Mucosa of gallbladder (tissue), 1 donor: ENCODE results near the gene TSPO. TPM values are rescaled to one million over a fixed set of nuclear protein-coding genes. Genes with fewer than 3 reads are reported as not detected.

Experiments used
- DNase-seq: peaks from one replicate; pipeline ENCODE4 v3.0.0-alpha.2; 2020; ENCODE audit warnings: low spot score
- total RNA-seq: library from RNA; stranded (reverse); gene quantifications from one replicate; pipeline ENCODE4 v1.2.1, GENCODE V29; 2021
- donor health status: DM: no; HTN: no; CAD: no.

The TSPO gene
- total RNA-seq, 1 donor from 2014 or later, result 322 TPM

- DNase-seq, result peak; percentile 93
These were observed 8.3 kb downstream of the TSPO start for GRCh38 chr22:43159484-43160178.

GRCh38 chr22:43160497-43161126 is 9.3 kb downstream of the TSPO start:
- no peak for DNase-seq

GRCh38 chr22:43162412-43163150 is 11.2 kb downstream of the TSPO start:
- no peak for DNase-seq

- DNase-seq, result no peak
These were observed 12.0 kb downstream of the TSPO start for GRCh38 chr22:43163241-43163795.

GRCh38 chr22:43164636-43165035 is 13.3 kb downstream of the TSPO start:
- DNase-seq, result no peak

- DNase-seq, result no peak
These were observed 15.0 kb downstream of the TSPO start for GRCh38 chr22:43166132-43166930.

GRCh38 chr22:43167001-43167589 is 15.7 kb downstream of the TSPO start:
- no peak for DNase-seq

GRCh38 chr22:43168471-43169309 is 17.3 kb downstream of the TSPO start:
- no peak for DNase-seq

- DNase-seq, result no peak
These were observed 18.2 kb downstream of the TSPO start for GRCh38 chr22:43169310-43170130.

GRCh38 chr22:43170131-43170480 is 18.7 kb downstream of the TSPO start:
- DNase-seq, result no peak

- peak; percentile 54 for DNase-seq
These were observed 19.7 kb downstream of the TSPO start for GRCh38 chr22:43171019-43171491.

- peak; percentile 58 for DNase-seq
These were observed 20.2 kb downstream of the TSPO start for GRCh38 chr22:43171607-43172006.

GRCh38 chr22:43172191-43172590 is 20.8 kb downstream of the TSPO start:
- DNase-seq, result no peak

- DNase-seq, result no peak
These were observed 22.2 kb downstream of the TSPO start for GRCh38 chr22:43173566-43173965.

- no peak for DNase-seq
These were observed 22.8 kb downstream of the TSPO start for GRCh38 chr22:43173976-43174720.

GRCh38 chr22:43174941-43175531 is 23.7 kb downstream of the TSPO start:
- DNase-seq, result no peak

GRCh38 chr22:43176090-43176489 is 24.7 kb downstream of the TSPO start:
- DNase-seq, result no peak

- no peak for DNase-seq
These were observed 26.1 kb downstream of the TSPO start for GRCh38 chr22:43177479-43177878.
